RWPE2 (cell line): Measurements from ENCODE around the gene SLC39A3.

Experiments used
- ATAC-seq: fragments of 200-7000 bp; cut with Tn5 transposase; 3 replicates; pipeline ENCODE4 v1.9.1; 2021; ENCODE audit warnings: low read depth
- DNase-seq: peaks from one replicate; pipeline ENCODE4 v3.0.0-alpha.2; 2020; ENCODE audit warnings: low spot score
- H3K27ac ChIP-seq: fragments of 450-650 bp; 2 replicates; pipeline ENCODE4 v1.5.1; 2017; ENCODE audit warnings: mild to moderate bottlenecking; ENCODE audit not compliant: poor library complexity, severe bottlenecking
- H3K27me3 ChIP-seq: fragments of 250-450 bp; sonication (Bioruptor Pico); 2 replicates; pipeline ENCODE4 v1.5.1; 2021; ENCODE audit warnings: mild to moderate bottlenecking, moderate library complexity; ENCODE audit not compliant: insufficient read depth, poor library complexity, severe bottlenecking
- H3K36me3 ChIP-seq: fragments of 250-450 bp; sonication (Bioruptor Pico); 2 replicates; pipeline ENCODE4 v1.5.1; 2020; ENCODE audit warnings: low read depth, mild to moderate bottlenecking, moderate library complexity
- H3K4me1 ChIP-seq: fragments of 250-450 bp; sonication (Bioruptor Pico); 2 replicates; pipeline ENCODE4 v1.5.1; 2021; ENCODE audit warnings: mild to moderate bottlenecking, moderate library complexity; ENCODE audit not compliant: insufficient read depth, poor library complexity, severe bottlenecking
- H3K4me3 ChIP-seq: fragments of 250-450 bp; sonication (Bioruptor Pico); 2 replicates; pipeline ENCODE4 v1.5.1; 2021; ENCODE audit warnings: mild to moderate bottlenecking, moderate library complexity; ENCODE audit not compliant: severe bottlenecking
- H3K9me3 ChIP-seq: fragments of 250-450 bp; sonication (Bioruptor Pico); 2 replicates; pipeline ENCODE4 v1.5.1; 2021; ENCODE audit warnings: mild to moderate bottlenecking, moderate library complexity; ENCODE audit not compliant: severe bottlenecking
- CTCF ChIP-seq: fragments of 450-650 bp; IDR thresholded peaks from one replicate; pipeline ENCODE4 v1.5.1; 2017; ENCODE audit warnings: mild to moderate bottlenecking, moderate library complexity; ENCODE audit not compliant: poor library complexity, severe bottlenecking

SLC39A3 gene

GRCh38 chr19:2694196-2694595 is 45.6 kb downstream of the SLC39A3 start:
- Histone ChIP-seq H3K27ac (no peak overlapping the region), H3K36me3 (no peaks in the 10 kb centered on the region), H3K4me1 (no peaks in the 10 kb centered on the region), H3K4me3 (no peak overlapping the region), H3K27me3 (no peaks in the 10 kb centered on the region), H3K9me3 (no peaks in the 10 kb centered on the region)
- DNase-seq (no peak), ATAC-seq (no peak)
- TF ChIP-seq CTCF: no peak

- Histone ChIP-seq H3K4me1 (no peaks in the 10 kb centered on the region), H3K36me3 (no peaks in the 10 kb centered on the region), H3K27me3 (no peaks in the 10 kb centered on the region), H3K4me3 (no peak overlapping the region), H3K9me3 (no peaks in the 10 kb centered on the region), H3K27ac (no peak overlapping the region)
- ATAC-seq: no peak
- no peak for TF ChIP-seq CTCF
- no peak for DNase-seq
Observed at GRCh38 chr19:2693492-2694160, 46.2 kb downstream of the SLC39A3 start.

GRCh38 chr19:2691951-2692350 is 47.9 kb downstream of the SLC39A3 start:
- no peak for TF ChIP-seq CTCF
- no peaks in the 10 kb centered on the region for H3K9me3 ChIP-seq
- H3K27ac ChIP-seq: no peak overlapping the region
- H3K27me3 ChIP-seq: no peaks in the 10 kb centered on the region
- no peak overlapping the region for H3K4me3 ChIP-seq
- no peak for DNase-seq
- no peaks in the 10 kb centered on the region for H3K36me3 ChIP-seq
- no peaks in the 10 kb centered on the region for H3K4me1 ChIP-seq
- ATAC-seq: no peak

GRCh38 chr19:2690856-2691255 is 49.0 kb downstream of the SLC39A3 start:
- no peaks in the 10 kb centered on the region for H3K27me3 ChIP-seq
- H3K9me3 ChIP-seq: no peaks in the 10 kb centered on the region
- ATAC-seq (no peak), DNase-seq (no peak)
- no peaks in the 10 kb centered on the region for H3K4me1 ChIP-seq
- H3K36me3 ChIP-seq: no peaks in the 10 kb centered on the region
- no peak for TF ChIP-seq CTCF
- no peak overlapping the region for H3K27ac ChIP-seq
- H3K4me3 ChIP-seq: no peak overlapping the region

GRCh38 chr19:2686360-2686759 is 53.5 kb downstream of the SLC39A3 start:
- no peak for DNase-seq
- TF ChIP-seq CTCF: no peak
- ATAC-seq: no peak
- Histone ChIP-seq H3K27ac (no peak overlapping the region), H3K4me3 (no peak overlapping the region), H3K9me3 (no peaks in the 10 kb centered on the region), H3K36me3 (no peaks in the 10 kb centered on the region), H3K27me3 (no peaks in the 10 kb centered on the region), H3K4me1 (no peaks in the 10 kb centered on the region)
